Measurements from ENCODE around the gene ANKRD11.

Gene ANKRD11

DNA sequence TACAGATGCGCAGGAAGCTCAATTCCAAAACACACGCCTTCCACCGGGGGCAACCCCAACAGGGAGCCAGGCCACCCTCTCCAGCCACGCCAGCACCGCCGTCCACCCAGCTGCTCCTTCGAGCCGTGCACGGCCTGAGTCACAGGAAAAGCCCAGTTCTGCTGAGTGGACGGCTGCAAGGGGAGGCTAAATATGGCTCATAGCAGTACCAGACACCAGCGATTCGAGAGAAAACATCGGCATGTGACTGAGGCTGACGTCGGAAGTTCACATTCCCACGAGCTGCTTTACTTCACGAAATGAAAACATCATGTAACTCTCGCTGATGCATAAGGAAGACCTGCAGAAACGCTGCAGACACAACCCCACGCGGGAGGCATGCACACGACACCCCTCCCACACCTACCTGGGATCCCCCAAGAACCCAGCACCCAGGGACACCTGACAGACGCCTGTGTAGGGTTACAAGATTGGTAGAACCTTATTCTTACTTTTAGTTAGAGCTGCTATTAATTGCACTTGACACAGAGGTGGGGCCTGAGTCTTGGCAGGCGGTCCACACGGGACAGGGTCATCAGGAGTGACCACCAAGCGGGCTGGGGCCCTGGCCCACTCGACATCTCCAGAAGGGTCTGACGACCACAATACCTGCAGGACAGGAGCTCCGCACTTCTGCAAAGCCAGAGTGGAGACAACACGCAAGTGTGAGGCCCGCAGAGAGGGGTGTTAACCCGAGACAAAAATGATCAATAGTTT is 116.8 kb downstream of the ANKRD11 start:
- in situ Hi-C loops (cut with HindIII; ENCODE audit: low sequenced_read_pairs): no loop called here
- no peak overlapping the region for H3K4me3 ChIP-seq (ENCODE audit: low read depth, low read length)
- TF ChIP-seq, protein P1, sequence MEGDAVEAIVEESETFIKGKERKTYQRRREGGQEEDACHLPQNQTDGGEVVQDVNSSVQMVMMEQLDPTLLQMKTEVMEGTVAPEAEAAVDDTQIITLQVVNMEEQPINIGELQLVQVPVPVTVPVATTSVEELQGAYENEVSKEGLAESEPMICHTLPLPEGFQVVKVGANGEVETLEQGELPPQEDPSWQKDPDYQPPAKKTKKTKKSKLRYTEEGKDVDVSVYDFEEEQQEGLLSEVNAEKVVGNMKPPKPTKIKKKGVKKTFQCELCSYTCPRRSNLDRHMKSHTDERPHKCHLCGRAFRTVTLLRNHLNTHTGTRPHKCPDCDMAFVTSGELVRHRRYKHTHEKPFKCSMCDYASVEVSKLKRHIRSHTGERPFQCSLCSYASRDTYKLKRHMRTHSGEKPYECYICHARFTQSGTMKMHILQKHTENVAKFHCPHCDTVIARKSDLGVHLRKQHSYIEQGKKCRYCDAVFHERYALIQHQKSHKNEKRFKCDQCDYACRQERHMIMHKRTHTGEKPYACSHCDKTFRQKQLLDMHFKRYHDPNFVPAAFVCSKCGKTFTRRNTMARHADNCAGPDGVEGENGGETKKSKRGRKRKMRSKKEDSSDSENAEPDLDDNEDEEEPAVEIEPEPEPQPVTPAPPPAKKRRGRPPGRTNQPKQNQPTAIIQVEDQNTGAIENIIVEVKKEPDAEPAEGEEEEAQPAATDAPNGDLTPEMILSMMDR (IDR thresholded peaks at IDR 0.05; ENCODE audit: low read depth, low read length): no peak
- peak; percentile 89 for DNase-seq (ENCODE audit: low read depth, low spot score)

- H3K4me3 ChIP-seq (ENCODE audit: low read depth, low read length): no peak overlapping the region
- in situ Hi-C loops (cut with HindIII; ENCODE audit: low sequenced_read_pairs): no loop called here
- no peak for DNase-seq (ENCODE audit: low read depth, low spot score)
- TF ChIP-seq, protein P1 (IDR thresholded peaks at IDR 0.05; ENCODE audit: low read depth, low read length): no peak
Measured at GRCh38 chr16:89371968-89372634, 118.3 kb downstream of the ANKRD11 start.

DNA sequence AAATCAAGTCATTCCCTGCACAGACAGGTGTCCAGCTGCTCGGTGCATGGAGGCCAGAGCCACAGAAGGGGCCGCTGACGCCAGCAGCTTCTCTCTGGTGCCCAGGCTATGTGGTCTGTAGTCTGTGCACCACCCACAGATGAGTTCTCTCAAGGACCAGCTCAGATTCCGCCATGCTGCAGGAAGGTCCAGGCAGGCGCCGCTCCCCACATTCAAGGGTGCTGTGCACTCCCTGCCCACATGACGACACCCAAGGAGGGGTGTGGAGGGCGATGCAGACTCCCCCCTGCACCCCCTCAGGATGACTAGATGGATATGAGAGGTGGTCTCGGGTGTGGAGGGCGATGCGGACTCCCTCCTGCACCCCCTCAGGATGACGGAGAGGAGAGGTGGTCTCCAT is 119.0 kb downstream of the ANKRD11 start:
- in situ Hi-C loops (cut with HindIII; ENCODE audit: low sequenced_read_pairs): no loop called here

DNA sequence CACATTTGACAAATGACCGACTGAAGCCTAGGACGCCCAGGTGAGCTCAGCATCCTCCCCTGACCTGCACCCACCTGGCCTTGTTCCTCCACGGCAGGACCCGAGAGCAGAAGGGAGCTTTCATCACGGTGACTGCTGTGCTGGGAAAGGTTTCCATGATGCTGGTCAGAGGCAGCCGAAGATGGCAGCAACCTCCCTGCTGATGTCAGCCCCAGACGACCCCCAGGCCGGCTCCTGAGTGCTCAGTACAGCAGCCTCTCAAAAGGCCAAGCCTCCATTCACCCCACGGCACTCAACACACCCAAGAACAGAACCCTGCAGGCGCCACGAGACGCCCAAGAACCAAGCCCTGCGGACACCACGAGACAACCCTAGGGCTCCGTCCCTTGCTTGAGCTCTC is 119.8 kb downstream of the ANKRD11 start:
- in situ Hi-C loops (cut with HindIII; ENCODE audit: low sequenced_read_pairs): no loop called here
- DNase-seq (ENCODE audit: low read depth, low spot score): no peak
- H3K4me3 ChIP-seq (ENCODE audit: low read depth, low read length): no peak overlapping the region
- TF ChIP-seq, protein P1 (IDR thresholded peaks at IDR 0.05; ENCODE audit: low read depth, low read length): no peak

More for the DNA sequence above, 119.0 kb downstream of the ANKRD11 start:
- DNase-seq (ENCODE audit: low read depth, low spot score): no peak
- TF ChIP-seq, protein P1 (IDR thresholded peaks at IDR 0.05; ENCODE audit: low read depth, low read length): no peak
- H3K4me3 ChIP-seq (ENCODE audit: low read depth, low read length): no peak overlapping the region

GRCh38 chr16:89370081-89370511 is 120.3 kb downstream of the ANKRD11 start:
- TF ChIP-seq, protein P1 (IDR thresholded peaks at IDR 0.05; ENCODE audit: low read depth, low read length): no peak
- peak; percentile 55 for DNase-seq (ENCODE audit: low read depth, low spot score)
- in situ Hi-C loops (cut with HindIII; ENCODE audit: low sequenced_read_pairs): no loop called here

GRCh38 chr16:89369266-89369895 is 121.0 kb downstream of the ANKRD11 start:
- H3K4me3 ChIP-seq (ENCODE audit: low read depth, low read length): no peak overlapping the region
- DNase-seq (ENCODE audit: low read depth, low spot score): peak; percentile 29
- TF ChIP-seq, protein P1 (IDR thresholded peaks at IDR 0.05; ENCODE audit: low read depth, low read length): no peak
- in situ Hi-C loops (cut with HindIII; ENCODE audit: low sequenced_read_pairs): no loop called here

More at GRCh38 chr16:89370081-89370511, 120.3 kb downstream of the ANKRD11 start:
- H3K4me3 ChIP-seq (ENCODE audit: low read depth, low read length): no peak overlapping the region

Measured in astrocyte of the spinal cord (primary cell).